Liver (tissue), 3 donors: ENCODE data around the gene DRAXIN.

Source experiments
- CTCF ChIP-seq: fragments of 150-350 bp; IDR thresholded peaks from 2 replicates; pipeline ENCODE4 v1.5.1; 2017; ENCODE audit warnings: improper control_type of control experiment, low read depth, low read length; ENCODE audit not compliant: missing input control
- FOXA2 ChIP-seq: IDR thresholded peaks from 2 replicates; pipeline ENCODE4 v1.6.1; 2016; ENCODE audit warnings: antibody characterized with exemption
- GABPA ChIP-seq, 2 donors: IDR thresholded peaks in 1 of 2; conservative IDR thresholded peaks in 1 of 2; 2 replicates each; pipeline ENCODE4 v1.6.1; 2016; ENCODE audit warnings: antibody characterized with exemption in 2 of 2, mild to moderate bottlenecking in 1 of 2, moderate library complexity in 1 of 2
- JUND ChIP-seq, 2 donors: IDR thresholded peaks; 2 replicates each; pipeline ENCODE4 v1.6.1; 2016; ENCODE audit warnings: antibody characterized with exemption in 2 of 2
- donor health status: healthy.
- donor health status: healthy.

GRCh38 chr1:11700601-11701467, 9.3 kb downstream of the DRAXIN start:
- TF ChIP-seq GABPA (IDR thresholded peaks at IDR 0.05 in 1 of 2, conservative IDR thresholded peaks at IDR 0.05 in 1 of 2) (no peak), CTCF (no peak), JUND (IDR thresholded peaks at IDR 0.05) (no peak), FOXA2 (no peak)
